Spleen (tissue), 11 donors: Measurements from ENCODE around the gene TDG. TPM values are rescaled to one million over a fixed set of nuclear protein-coding genes. Genes with fewer than 3 reads are reported as not detected.
"Not testable (repeated sequence)": the region's sequence is repeated elsewhere in the genome, so short reads cannot be mapped to it uniquely, and the experiment has no call there.

Experiments used
- DNase-seq: peaks from one replicate; pipeline ENCODE4 v3.0.0-alpha.2; 2020
- H3K27ac ChIP-seq, 8 donors: fragments of 200-600 bp; sonication (generic) in 7 of 8; 1 replicate in 4 of 8; 2 replicates in 4 of 8; pipeline versions ENCODE4 v1.5.0 to v1.8.0; 2016 to 2021; ENCODE audit warnings: inconsistent platforms in 4 of 8, mild to moderate bottlenecking in 4 of 8, moderate library complexity in 1 of 8
- H3K27me3 ChIP-seq, 7 donors: fragments of 200-600 bp; sonication (generic) in 6 of 7; replicated peaks in 1 of 7; 1 replicate in 4 of 7; 2 replicates in 3 of 7; pipeline versions ENCODE4 v1.5.0 to v1.8.0; 2016 to 2021; ENCODE audit warnings: inconsistent platforms in 3 of 7, mild to moderate bottlenecking in 1 of 7
- H3K36me3 ChIP-seq, 6 donors: fragments of 200-600 bp; sonication (generic) in 5 of 6; 1 replicate in 4 of 6; 2 replicates in 2 of 6; pipeline versions ENCODE4 v1.5.0 to v1.8.0; 2016 to 2021; ENCODE audit warnings: inconsistent platforms in 2 of 6
- H3K4me1 ChIP-seq, 6 donors: fragments of 200-600 bp; sonication (generic) in 5 of 6; 1 replicate in 3 of 6; 2 replicates in 3 of 6; pipeline versions ENCODE4 v1.5.0 to v1.8.0; 2016 to 2021; ENCODE audit warnings: inconsistent platforms in 3 of 6
- H3K4me3 ChIP-seq, 8 donors: fragments of 200-600 bp; sonication (generic) in 7 of 8; 1 replicate in 4 of 8; 2 replicates in 4 of 8; pipeline versions ENCODE4 v1.5.0 to v1.8.0; 2016 to 2021; ENCODE audit warnings: inconsistent platforms in 4 of 8, mild to moderate bottlenecking in 4 of 8, moderate library complexity in 2 of 8
- H3K9me3 ChIP-seq, 8 donors: fragments of 200-600 bp; sonication (generic) in 7 of 8; 1 replicate in 4 of 8; 2 replicates in 4 of 8; pipeline versions ENCODE4 v1.5.0 to v1.8.0; 2016 to 2021; ENCODE audit warnings: inconsistent platforms in 4 of 8
- POLR2A ChIP-seq, 3 donors: fragments of 450-650 bp; IDR thresholded peaks; one replicate each; pipeline ENCODE4 v1.5.1; 2017; ENCODE audit warnings: antibody characterized with exemption in 3 of 3, mild to moderate bottlenecking in 1 of 3
- POLR2AphosphoS5 ChIP-seq, 3 donors: sonication (generic); formaldehyde crosslinking; IDR thresholded peaks; one replicate each; pipeline ENCODE4 v1.5.1; 2017; ENCODE audit warnings: antibody characterized with exemption in 3 of 3
- WGBS, 5 donors: extraction: QIAGEN DNeasy Blood & Tissue Kit in 3 of 5; methylation state at CpG; one replicate each; pipeline versions ENCODE4 v1.1.5 to v1.1.7; 2013 to 2018; 5-methylcytosine and 5-hydroxymethylcytosine counted together
- intact Hi-C: fragments of 100-400 bp; cut with DNase I; formaldehyde crosslinking; loops from one replicate; pipeline ENCODE4 v1.15.0; 2023; ENCODE audit warnings: low total_unique reads
- polyA plus RNA-seq, 3 donors: library from polyadenylated mRNA; stranded (reverse); fragments of 200-250 nt; gene quantifications; one replicate each; pipeline ENCODE4 v1.2.1, GENCODE V29; 2013
- total RNA-seq, 7 donors: library from RNA; depleted of rRNA in 3 of 7; stranded (reverse); fragments of >200 nt in 3 of 7; fragmentation: NEBNext Ultra II Directional in 4 of 7; extraction: Animal tissue kit (Norgen Biotek cat#: 25700) in 4 of 7; gene quantifications; one replicate each; pipeline versions ENCODE4 v1.1.0 to v1.2.1, GENCODE V29; 2016 to 2021
- TF ChIP-seq, protein P1 (sequence below), 11 experiments: fragments of 200-600 bp in 7 of 11; fragments of 450-650 bp in 4 of 11; sonication (generic) in 4 of 11; IDR thresholded peaks in 8 of 11; conservative IDR thresholded peaks in 3 of 11; 1 replicate in 7 of 11; 2 replicates in 4 of 11; pipeline versions ENCODE4 v1.4.0 to v1.8.0; 2016 to 2021; ENCODE audit warnings: antibody characterized with exemption in 11 of 11, inconsistent platforms in 4 of 11, mild to moderate bottlenecking in 1 of 11
- donor health status: healthy with polysubstance abuse.
- donor health status: DM: no; HTN: no; CAD: no; lungs with moderate emphysema.
- donor health status: DM: no; HTN: no; CAD: no.
- donor health status: Bipolar disorder and iron deficiency.
- donor health status: healthy.
- donor health status: DM: no; HTN: no; CAD: no.
- donor health status: DM: yes; HTN: yes; CAD: no.

TDG gene
- total and polyA plus RNA-seq, 10 donors, result 11.0 to 38.2 (median 23.4) TPM

DNA sequence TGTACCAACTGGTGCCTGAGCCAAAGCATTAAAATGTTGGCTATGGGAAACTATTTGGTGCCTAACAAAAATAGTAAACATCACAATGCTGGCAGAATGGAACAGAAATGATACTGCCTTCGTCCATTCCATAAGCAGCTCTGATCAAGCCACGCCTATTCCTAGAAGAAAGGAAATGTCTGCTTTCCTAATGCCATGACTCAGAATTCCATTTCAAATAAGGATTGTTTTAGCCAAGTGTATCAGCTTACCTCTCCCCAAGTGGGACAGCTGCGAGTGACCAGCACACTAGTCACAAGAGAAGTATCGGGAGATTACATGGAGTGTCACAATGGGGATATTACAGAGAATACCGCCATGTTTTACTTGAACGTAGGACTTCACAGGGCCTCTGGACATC lies 45.6 kb downstream of the TDG start:
- TF ChIP-seq POLR2A (IDR thresholded peaks at IDR 0.05) (no peak), POLR2AphosphoS5 (IDR thresholded peaks at IDR 0.05) (no peak)
- TF ChIP-seq, protein P1, sequence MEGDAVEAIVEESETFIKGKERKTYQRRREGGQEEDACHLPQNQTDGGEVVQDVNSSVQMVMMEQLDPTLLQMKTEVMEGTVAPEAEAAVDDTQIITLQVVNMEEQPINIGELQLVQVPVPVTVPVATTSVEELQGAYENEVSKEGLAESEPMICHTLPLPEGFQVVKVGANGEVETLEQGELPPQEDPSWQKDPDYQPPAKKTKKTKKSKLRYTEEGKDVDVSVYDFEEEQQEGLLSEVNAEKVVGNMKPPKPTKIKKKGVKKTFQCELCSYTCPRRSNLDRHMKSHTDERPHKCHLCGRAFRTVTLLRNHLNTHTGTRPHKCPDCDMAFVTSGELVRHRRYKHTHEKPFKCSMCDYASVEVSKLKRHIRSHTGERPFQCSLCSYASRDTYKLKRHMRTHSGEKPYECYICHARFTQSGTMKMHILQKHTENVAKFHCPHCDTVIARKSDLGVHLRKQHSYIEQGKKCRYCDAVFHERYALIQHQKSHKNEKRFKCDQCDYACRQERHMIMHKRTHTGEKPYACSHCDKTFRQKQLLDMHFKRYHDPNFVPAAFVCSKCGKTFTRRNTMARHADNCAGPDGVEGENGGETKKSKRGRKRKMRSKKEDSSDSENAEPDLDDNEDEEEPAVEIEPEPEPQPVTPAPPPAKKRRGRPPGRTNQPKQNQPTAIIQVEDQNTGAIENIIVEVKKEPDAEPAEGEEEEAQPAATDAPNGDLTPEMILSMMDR (IDR thresholded peaks at IDR 0.05 in 8 of 11, conservative IDR thresholded peaks at IDR 0.05 in 3 of 11), result no peak
- H3K36me3 ChIP-seq, result no peaks in the 10 kb centered on the region
- H3K9me3 ChIP-seq, result peaks cover 0 to 5% (median 0%) of the 10 kb centered on the region in 8 donors
- H3K27ac ChIP-seq, result no peak overlapping the region
- no peaks in the 10 kb centered on the region for H3K4me1 ChIP-seq
- intact Hi-C loops, result no loop called here
- H3K27me3 ChIP-seq, result no peaks in the 10 kb centered on the region
- no peak for DNase-seq
- no peak overlapping the region for H3K4me3 ChIP-seq
- 72 to 78% (median 76%) methylated on average over 6 of the region's 6 CpGs for WGBS, 5 donors

DNA sequence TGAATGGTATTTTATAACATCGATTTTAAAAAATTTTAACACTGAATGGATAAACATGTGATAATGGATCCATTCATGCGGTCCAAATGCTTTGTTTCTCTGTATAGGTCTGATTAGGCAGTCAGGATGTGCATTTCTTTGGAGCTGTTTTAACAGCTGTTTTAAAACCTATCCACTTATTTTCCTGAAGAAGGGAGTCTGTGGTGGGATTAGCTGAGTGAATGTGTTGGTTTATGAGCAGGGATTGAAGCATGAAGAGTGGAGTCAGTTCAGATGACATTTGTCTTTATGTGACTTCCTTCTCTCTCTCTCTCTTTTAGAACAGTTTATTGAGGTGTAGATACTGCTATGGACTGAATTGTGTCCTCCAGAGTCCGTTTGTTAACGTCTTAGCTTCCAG lies 46.7 kb downstream of the TDG start:
- WGBS, 5 donors, result 69 to 73% (median 71%) methylated on average over 4 of the region's 4 CpGs
- no peak for TF ChIP-seq POLR2A (IDR thresholded peaks at IDR 0.05)
- TF ChIP-seq POLR2AphosphoS5 (IDR thresholded peaks at IDR 0.05), result no peak
- TF ChIP-seq, protein P1 (IDR thresholded peaks at IDR 0.05 in 8 of 11, conservative IDR thresholded peaks at IDR 0.05 in 3 of 11), result no peak
- no peaks in the 10 kb centered on the region for H3K27me3 ChIP-seq
- DNase-seq, result no peak
- intact Hi-C loops, result no loop called here
- H3K4me3 ChIP-seq, result no peak overlapping the region
- H3K4me1 ChIP-seq, result no peaks in the 10 kb centered on the region
- no peaks in the 10 kb centered on the region for H3K36me3 ChIP-seq
- H3K27ac ChIP-seq, result no peak overlapping the region
- peaks cover 0 to 5% (median 0%) of the 10 kb centered on the region in 8 donors for H3K9me3 ChIP-seq

DNA sequence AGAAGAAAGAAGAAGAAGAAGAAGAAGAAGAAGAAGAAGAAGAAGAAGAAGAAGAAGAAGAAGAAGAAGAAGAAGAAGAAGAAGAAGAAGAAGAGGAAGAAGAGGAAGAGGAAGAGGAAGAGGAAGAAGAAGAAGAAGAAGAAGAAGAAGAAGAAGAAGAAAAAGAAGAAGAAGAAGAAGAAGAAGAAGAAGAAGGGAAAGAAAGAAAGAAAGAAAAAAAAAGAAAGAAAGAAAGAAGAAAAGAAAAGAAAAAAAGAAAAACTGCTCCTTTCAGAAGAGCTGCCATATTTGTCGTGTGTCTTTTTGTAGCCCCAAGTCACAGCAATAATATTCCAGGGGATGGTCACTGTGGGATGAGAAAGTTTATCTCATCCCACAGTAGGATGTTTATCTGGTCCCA lies 56.2 kb downstream of the TDG start:
- H3K27ac ChIP-seq, DNase-seq, H3K4me1 ChIP-seq, intact Hi-C loops, H3K36me3 ChIP-seq, H3K4me3 ChIP-seq: not testable (repeated sequence)
- Histone ChIP-seq H3K27me3 (peaks cover 0 to 25% (median 0%) of the 10 kb centered on the region in 7 donors), H3K9me3 (peaks cover 0 to 12% (median 4%) of the 10 kb centered on the region in 8 donors)
- 63 to 91% (median 85%) methylated on average over 1 of the region's 1 CpG for WGBS, 5 donors

DNA sequence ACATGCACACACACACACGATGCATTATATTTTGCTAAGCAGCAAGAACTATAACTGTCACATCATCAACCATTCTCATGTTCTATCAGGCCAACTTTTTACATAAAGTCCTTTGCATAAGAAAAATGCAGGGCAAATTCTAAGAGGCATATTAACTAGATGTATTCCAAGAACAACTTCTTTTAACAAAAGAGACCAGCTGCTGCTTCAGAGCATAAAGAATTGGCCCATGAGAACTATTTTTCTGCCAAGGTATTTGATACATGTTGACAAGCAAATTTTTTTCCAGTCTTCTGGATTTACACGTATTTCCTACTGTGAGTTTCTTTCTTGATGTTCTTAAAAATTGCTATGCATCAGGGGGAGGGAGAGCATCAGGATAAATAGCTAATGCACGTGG lies 57.1 kb downstream of the TDG start:
- Histone ChIP-seq H3K27me3 (peaks cover 0 to 25% (median 0%) of the 10 kb centered on the region in 7 donors), H3K27ac (no peak overlapping the region), H3K4me1 (no peaks in the 10 kb centered on the region), H3K9me3 (peaks cover 0 to 12% (median 4%) of the 10 kb centered on the region in 8 donors), H3K4me3 (no peak overlapping the region), H3K36me3 (no peaks in the 10 kb centered on the region)
- WGBS, 5 donors, result 54 to 77% (median 74%) methylated on average over 3 of the region's 3 CpGs
- TF ChIP-seq, protein P1 (IDR thresholded peaks at IDR 0.05 in 8 of 11, conservative IDR thresholded peaks at IDR 0.05 in 3 of 11), result no peak
- TF ChIP-seq POLR2A (IDR thresholded peaks at IDR 0.05) (no peak), POLR2AphosphoS5 (IDR thresholded peaks at IDR 0.05) (no peak)
- no peak for DNase-seq
- intact Hi-C loops, result no loop called here

DNA sequence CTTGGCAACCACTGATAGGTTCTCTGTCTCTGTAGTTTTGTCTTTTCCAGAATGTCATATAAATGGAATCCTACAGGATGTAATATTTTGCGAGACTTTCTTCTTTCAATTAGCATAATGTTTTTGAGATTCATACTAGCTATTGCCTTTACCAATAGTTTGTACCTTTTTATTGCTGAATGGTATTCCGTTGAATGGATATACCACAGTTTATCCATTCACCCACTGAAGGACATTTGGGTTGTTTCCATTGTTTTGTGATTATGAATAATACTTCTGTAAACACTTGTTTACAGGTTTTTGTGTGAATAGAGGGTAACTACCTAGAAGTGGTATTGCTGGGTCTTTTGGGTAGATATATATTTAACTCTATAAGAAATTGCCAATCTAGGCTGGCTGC lies 58.0 kb downstream of the TDG start:
- no peak overlapping the region for H3K4me3 ChIP-seq
- H3K9me3 ChIP-seq, result peaks cover 0 to 12% (median 4%) of the 10 kb centered on the region in 8 donors
- 48 to 96% (median 70%) methylated on average over 2 of the region's 2 CpGs for WGBS, 5 donors
- DNase-seq, result no peak
- intact Hi-C loops, result no loop called here
- no peaks in the 10 kb centered on the region for H3K36me3 ChIP-seq
- TF ChIP-seq, protein P1 (IDR thresholded peaks at IDR 0.05 in 8 of 11, conservative IDR thresholded peaks at IDR 0.05 in 3 of 11), result no peak
- TF ChIP-seq POLR2A (IDR thresholded peaks at IDR 0.05) (no peak), POLR2AphosphoS5 (IDR thresholded peaks at IDR 0.05) (no peak)
- peaks cover 0 to 25% (median 0%) of the 10 kb centered on the region in 7 donors for H3K27me3 ChIP-seq
- H3K27ac ChIP-seq, result no peak overlapping the region
- H3K4me1 ChIP-seq, result no peaks in the 10 kb centered on the region
